Cardiac muscle cell (in vitro differentiated cells and primary cell): ENCODE measurements around the gene OCIAD2. TPM values are rescaled to one million over a fixed set of nuclear protein-coding genes. Genes with fewer than 3 reads are reported as not detected.

Experiments
- DNase-seq, 2 donors: peaks; one replicate each; pipeline versions ENCODE4 v3.0.0 to v3.0.0-alpha.2; 2010 to 2017; ENCODE audit warnings: low read depth in 1 of 2, low spot score in 1 of 2
- H3K27ac ChIP-seq: fragments of 200-600 bp; sonication (generic); 2 replicates; pipeline ENCODE4 v1.5.1; 2016
- H3K27me3 ChIP-seq: fragments of 200-600 bp; sonication (generic); 2 replicates; pipeline ENCODE4 v1.6.0; 2016; ENCODE audit warnings: control low read depth
- H3K36me3 ChIP-seq: fragments of 200-600 bp; sonication (generic); 2 replicates; pipeline ENCODE4 v1.5.1; 2016; ENCODE audit warnings: control low read depth
- H3K4me1 ChIP-seq: fragments of 200-600 bp; sonication (generic); 2 replicates; pipeline ENCODE4 v1.8.1; 2017; ENCODE audit warnings: low read depth, mild to moderate bottlenecking, mixed run types
- H3K4me3 ChIP-seq: fragments of 200-600 bp; sonication (generic); 2 replicates; pipeline ENCODE4 v1.5.1; 2016; ENCODE audit warnings: mild to moderate bottlenecking
- H3K9me3 ChIP-seq: fragments of 200-600 bp; sonication (generic); 2 replicates; pipeline ENCODE4 v1.5.1; 2017; ENCODE audit warnings: low read depth, mild to moderate bottlenecking, control low read depth
- polyA plus RNA-seq: library from polyadenylated mRNA; unstranded; fragments of >200 nt; fragmentation: Nextera tagmentation; extraction: Ambion mirVana; gene quantifications from 2 replicates; pipeline ENCODE4 v1.2.1, GENCODE V29; 2016
- total RNA-seq: library from RNA; depleted of rRNA; stranded (reverse); fragments of >200 nt; gene quantifications from 2 replicates; pipeline ENCODE4 v1.2.3, GENCODE V29; 2016
- TF ChIP-seq, protein P1 (sequence below): IDR thresholded peaks from 2 replicates; pipeline ENCODE4 v1.5.1; 2012; ENCODE audit warnings: low read depth, mild to moderate bottlenecking, low read length

Gene OCIAD2
- total and polyA plus RNA-seq, 2 experiments from 2014 or later = 14.5 to 88.0 TPM

GRCh38 chr4:48913346-48913745 is 6.8 kb upstream of the OCIAD2 start:
- Histone ChIP-seq H3K36me3 (no peaks in the 10 kb centered on the region), H3K4me1 (no peaks in the 10 kb centered on the region), H3K27me3 (no peaks in the 10 kb centered on the region), H3K27ac (no peak overlapping the region), H3K9me3 (no peaks in the 10 kb centered on the region), H3K4me3 (no peak overlapping the region)
- TF ChIP-seq, protein P1, sequence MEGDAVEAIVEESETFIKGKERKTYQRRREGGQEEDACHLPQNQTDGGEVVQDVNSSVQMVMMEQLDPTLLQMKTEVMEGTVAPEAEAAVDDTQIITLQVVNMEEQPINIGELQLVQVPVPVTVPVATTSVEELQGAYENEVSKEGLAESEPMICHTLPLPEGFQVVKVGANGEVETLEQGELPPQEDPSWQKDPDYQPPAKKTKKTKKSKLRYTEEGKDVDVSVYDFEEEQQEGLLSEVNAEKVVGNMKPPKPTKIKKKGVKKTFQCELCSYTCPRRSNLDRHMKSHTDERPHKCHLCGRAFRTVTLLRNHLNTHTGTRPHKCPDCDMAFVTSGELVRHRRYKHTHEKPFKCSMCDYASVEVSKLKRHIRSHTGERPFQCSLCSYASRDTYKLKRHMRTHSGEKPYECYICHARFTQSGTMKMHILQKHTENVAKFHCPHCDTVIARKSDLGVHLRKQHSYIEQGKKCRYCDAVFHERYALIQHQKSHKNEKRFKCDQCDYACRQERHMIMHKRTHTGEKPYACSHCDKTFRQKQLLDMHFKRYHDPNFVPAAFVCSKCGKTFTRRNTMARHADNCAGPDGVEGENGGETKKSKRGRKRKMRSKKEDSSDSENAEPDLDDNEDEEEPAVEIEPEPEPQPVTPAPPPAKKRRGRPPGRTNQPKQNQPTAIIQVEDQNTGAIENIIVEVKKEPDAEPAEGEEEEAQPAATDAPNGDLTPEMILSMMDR = no peak
- peak in 1 of 2 donors; percentile 63 for DNase-seq

DNA sequence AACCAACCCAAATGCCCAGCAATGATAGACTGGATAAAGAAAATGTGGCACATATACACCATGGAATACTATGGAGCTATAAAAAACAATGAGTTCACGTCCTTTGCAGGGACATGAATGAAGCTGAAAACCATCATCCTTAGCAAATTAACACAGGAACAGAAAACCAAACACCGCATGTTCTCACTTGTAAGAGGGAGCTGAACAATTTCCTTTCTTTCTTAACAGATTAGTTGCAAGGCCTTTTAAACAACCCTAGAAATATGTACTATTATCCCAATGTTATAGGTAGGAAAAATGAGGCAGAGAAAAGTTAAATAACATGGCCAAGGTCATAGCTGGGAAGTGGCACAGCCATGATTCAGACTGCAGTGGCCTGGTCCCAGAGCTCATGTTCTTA is 5.8 kb upstream of the OCIAD2 start:
- no peaks in the 10 kb centered on the region for H3K27me3 ChIP-seq
- TF ChIP-seq, protein P1 = no peak

GRCh38 chr4:48910511-48910910 is 3.9 kb upstream of the OCIAD2 start:
- no peaks in the 10 kb centered on the region for H3K36me3 ChIP-seq

More for the DNA sequence above, 5.8 kb upstream of the OCIAD2 start:
- H3K4me1 ChIP-seq = no peaks in the 10 kb centered on the region
- H3K36me3 ChIP-seq = no peaks in the 10 kb centered on the region
- no peak for DNase-seq
- H3K27ac ChIP-seq = no peak overlapping the region
- H3K9me3 ChIP-seq = no peaks in the 10 kb centered on the region
- H3K4me3 ChIP-seq = no peak overlapping the region

GRCh38 chr4:48909697-48910096 is 3.1 kb upstream of the OCIAD2 start:
- DNase-seq = peak in 1 of 2 donors; percentile 94
- no peaks in the 10 kb centered on the region for H3K9me3 ChIP-seq
- H3K4me3 ChIP-seq = no peak overlapping the region
- H3K4me1 ChIP-seq = no peaks in the 10 kb centered on the region
- H3K27me3 ChIP-seq = no peaks in the 10 kb centered on the region
- H3K27ac ChIP-seq = no peak overlapping the region
- TF ChIP-seq, protein P1 = no peak
- no peaks in the 10 kb centered on the region for H3K36me3 ChIP-seq

More at GRCh38 chr4:48910511-48910910, 3.9 kb upstream of the OCIAD2 start:
- H3K27me3 ChIP-seq = no peaks in the 10 kb centered on the region
- TF ChIP-seq, protein P1 = no peak
- no peaks in the 10 kb centered on the region for H3K9me3 ChIP-seq
- DNase-seq = no peak
- no peak overlapping the region for H3K27ac ChIP-seq
- no peaks in the 10 kb centered on the region for H3K4me1 ChIP-seq
- H3K4me3 ChIP-seq = no peak overlapping the region

DNA sequence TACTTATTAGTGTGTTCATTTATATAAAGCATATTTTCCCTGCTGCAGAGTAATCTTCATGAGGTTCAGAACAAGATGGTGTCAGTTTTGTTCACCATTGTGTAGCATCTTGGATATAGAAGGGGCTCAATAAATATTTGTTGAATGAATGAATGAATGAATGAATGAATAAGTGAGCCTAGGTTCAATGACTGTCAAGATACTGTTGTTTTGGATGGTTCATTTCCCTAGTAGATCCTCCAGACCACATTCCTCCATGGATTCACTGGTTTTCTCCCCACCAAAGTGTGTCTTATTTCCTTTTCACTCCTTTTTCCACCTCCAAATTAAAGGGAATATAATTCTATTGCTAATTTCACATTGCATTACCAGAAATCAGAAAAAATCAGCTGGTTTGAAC is 2.1 kb upstream of the OCIAD2 start:
- DNase-seq = no peak
- Histone ChIP-seq H3K27me3 (no peaks in the 10 kb centered on the region), H3K4me1 (no peaks in the 10 kb centered on the region), H3K27ac (no peak overlapping the region), H3K9me3 (no peaks in the 10 kb centered on the region), H3K36me3 (no peaks in the 10 kb centered on the region), H3K4me3 (no peak overlapping the region)
- TF ChIP-seq, protein P1 = no peak
